Stimulated activated CD4-positive, alpha-beta T cell treated with anti-CD3 and anti-CD28 coated beads, Interleukin-4, amount 100 ng/mL, for 4 hours (primary cell): Measurements from ENCODE around the gene PRKAG2.
"Not testable (repeated sequence)": the region's sequence is repeated elsewhere in the genome, so short reads cannot be mapped to it uniquely, and the experiment has no call there.

Experiments used
- DNase-seq, 2 experiments: peaks; one replicate each; pipeline ENCODE4 v3.0.0-alpha.2; 2020

PRKAG2 gene

DNA sequence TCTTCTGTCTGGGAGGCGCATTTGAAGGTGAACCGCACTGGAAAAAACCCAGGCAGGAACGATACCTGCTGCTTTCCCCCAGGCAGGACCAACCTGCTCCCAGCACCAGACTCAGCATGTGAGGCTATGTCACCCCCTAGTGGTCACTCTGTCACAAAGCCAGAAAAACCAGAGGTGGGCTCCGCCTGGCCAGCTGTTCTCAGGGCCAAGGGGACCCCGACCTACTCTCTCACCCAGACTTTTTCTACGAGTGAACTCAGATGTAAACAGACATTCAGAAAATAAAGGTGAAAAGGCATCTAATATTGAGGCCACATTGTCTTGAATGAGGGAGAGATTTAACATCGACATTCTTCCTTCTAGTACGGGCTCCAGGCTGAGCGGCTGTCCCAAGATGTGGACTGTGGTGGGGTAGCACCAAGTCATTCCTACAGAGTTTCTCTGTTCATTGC, 117.3 kb downstream of the PRKAG2 start:
- peak; percentile 40 to 56 for DNase-seq

DNA sequence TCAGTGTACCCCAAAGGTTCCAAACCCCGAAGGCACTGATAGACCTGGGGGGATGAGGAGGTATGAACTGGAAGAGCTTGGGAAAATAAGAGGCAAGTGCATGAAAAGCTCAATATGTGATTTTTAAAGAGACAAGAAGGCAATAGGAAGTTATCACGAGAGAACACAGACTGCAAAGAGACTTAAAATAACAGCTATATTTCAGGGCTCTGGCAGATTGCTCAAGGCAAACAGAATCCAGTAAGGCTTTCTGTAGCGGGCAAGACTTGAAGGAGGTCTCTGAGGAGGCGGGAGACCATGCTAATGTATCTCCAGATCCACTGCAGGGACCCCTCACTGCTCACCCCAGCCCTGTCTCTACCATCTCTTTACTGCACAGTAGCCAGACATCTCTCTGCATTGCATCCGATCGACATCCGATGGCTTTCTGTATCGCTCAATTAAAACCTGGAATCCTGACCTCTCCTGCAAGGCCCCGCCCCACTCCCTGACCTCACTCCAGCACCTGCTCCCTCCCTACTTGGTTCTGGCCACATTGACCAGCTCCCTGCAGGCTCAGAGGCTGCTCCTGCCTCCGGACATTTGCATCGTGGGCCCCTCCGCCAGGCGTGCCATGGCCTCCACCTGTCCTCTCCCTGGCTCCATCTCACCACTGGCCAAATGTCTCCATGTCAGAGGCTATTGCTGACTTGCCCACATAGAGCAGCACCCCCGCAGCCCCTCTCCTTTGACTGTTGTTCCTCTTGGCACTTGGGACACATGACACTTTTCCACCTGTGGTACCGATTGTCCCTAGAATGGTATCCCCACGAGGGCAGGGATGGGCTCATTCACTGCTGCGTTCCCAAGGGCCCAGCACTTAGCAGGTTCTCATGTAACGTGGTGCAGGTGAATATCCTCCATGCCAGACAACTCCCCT, 118.0 kb downstream of the PRKAG2 start:
- DNase-seq, result no peak

DNA sequence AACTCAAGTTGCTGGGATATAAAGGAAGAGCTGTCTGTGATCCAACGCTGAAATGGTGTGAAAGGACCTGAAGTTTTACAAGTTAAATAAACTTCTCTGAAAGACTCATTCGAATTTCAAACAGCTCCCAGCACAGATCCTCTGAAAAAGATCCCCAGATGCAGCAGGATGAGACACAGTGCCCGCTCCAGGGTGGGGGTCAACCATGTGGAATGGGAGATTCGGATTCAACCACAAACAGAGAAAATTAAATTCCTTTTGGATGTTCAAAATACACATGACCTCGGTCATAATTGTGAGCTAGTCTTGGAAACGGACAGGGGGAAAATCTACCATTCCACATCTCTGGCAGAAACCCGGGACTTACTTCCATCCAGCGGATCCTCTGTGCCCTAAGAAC, 119.6 kb downstream of the PRKAG2 start:
- no peak for DNase-seq

DNA sequence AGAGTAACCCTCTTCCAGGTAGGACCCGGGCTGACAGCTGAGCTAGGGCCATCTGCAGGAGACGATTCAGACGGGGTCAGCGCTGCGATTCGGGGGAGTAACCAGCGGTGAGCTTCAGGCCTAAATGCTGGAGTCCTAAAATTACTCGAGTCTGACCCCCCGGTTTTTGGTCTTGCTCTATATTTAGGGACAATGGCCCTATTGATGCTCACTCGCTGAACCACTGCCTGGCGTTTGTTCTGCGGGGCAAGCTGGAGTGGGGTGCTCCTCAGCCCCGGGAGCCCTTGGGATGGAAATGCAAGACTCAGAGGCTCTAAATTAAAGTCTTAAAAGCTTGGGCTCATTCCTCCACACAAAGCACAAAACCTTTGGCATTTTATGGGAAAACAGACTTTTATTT, 120.0 kb downstream of the PRKAG2 start:
- DNase-seq, result no peak

GRCh38 chr7:151756076-151756731, 120.7 kb downstream of the PRKAG2 start:
- DNase-seq, result peak; percentile 50 to 75

GRCh38 chr7:151755131-151755801, 121.6 kb downstream of the PRKAG2 start:
- DNase-seq, result no peak

DNA sequence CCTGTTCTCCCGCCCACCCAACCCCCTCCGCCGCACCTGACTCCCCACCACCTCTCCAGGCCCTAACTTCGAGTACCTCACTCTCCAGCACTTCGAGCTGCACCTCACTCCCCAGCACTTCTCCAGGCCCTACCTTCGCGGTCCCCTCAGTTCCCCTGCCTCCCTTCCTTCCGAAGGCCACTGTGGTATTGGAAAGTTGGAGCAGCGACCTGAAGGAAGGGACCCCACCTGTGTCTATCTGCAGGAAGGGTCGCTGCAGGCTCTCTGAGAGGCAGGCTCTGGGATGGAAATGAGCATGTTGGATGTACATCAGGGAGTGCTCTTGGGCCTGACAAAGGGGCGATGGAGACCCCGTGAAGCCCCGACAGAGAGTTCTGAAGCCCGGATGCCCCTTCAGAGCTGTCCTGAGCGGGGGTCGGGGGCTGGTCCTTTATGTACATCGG, 122.2 kb downstream of the PRKAG2 start:
- DNase-seq, result no peak

DNA sequence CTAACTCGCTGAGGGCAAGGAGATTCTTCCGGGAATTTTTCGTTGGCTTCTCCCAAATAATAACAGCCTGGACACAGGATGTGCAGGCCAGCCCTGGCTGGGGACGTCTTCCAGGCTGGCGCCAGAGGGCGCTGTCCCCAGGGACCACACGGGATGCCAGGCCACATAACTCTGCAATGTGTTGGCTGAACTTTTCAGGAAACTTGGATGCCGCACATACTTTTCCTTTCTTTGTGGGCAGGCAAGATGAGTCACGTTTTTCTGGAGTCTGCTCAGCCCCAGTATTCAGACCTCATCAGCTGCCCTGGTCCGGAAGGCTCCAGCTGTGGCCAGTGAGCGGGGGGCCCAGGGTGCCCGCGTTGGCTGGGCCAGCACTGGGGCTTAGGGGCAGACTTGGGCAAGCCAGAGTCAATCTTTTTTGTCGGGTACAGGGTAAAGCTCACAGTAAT, 122.7 kb downstream of the PRKAG2 start:
- peak in 1 of 2 experiments; percentile 24 for DNase-seq

- DNase-seq, result no peak
Observed at GRCh38 chr7:151752816-151753595, 123.9 kb downstream of the PRKAG2 start.

GRCh38 chr7:151752037-151752436, 124.9 kb downstream of the PRKAG2 start:
- no peak for DNase-seq

GRCh38 chr7:151748733-151749132, 128.2 kb downstream of the PRKAG2 start:
- no peak for DNase-seq

DNA sequence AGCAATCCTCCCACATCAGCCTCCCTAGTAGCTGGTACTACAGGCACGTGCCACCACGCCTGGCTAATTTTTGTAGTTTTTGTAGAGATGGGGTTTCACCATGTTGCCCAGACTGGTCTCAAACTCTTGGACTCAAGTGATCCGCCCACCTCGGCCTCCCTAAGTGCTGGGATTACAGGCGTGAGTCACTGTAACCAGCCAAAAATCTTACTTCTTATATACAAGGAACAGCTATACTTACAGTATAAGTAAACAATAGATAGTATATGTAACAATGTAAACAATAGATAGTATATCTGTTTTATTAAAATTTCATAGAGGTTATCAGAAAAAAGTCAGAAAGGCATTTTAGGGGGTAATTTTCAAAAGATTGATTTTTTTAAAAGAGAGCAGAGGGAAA, 128.9 kb downstream of the PRKAG2 start:
- not testable (repeated sequence) for DNase-seq

DNA sequence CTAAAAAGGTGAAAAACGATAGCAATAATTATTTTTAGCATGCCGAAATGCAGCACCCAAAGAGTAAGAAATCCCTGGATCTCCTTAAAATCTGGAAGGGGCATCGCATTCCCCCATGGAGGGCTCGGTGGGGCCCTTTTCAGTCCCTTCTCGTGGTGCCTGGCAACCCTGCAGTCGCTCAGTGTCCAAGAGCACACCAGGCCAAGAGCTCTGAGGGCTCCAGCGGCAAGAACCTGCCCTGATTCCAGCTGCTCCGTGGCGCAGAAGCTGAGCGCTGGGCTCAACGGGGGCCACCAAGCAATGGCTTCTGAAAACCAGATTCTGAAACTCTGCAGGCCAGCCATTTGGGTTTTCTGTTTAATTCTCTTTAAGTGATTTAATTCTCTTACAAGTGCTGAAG, 131.2 kb downstream of the PRKAG2 start:
- DNase-seq, result no peak

DNA sequence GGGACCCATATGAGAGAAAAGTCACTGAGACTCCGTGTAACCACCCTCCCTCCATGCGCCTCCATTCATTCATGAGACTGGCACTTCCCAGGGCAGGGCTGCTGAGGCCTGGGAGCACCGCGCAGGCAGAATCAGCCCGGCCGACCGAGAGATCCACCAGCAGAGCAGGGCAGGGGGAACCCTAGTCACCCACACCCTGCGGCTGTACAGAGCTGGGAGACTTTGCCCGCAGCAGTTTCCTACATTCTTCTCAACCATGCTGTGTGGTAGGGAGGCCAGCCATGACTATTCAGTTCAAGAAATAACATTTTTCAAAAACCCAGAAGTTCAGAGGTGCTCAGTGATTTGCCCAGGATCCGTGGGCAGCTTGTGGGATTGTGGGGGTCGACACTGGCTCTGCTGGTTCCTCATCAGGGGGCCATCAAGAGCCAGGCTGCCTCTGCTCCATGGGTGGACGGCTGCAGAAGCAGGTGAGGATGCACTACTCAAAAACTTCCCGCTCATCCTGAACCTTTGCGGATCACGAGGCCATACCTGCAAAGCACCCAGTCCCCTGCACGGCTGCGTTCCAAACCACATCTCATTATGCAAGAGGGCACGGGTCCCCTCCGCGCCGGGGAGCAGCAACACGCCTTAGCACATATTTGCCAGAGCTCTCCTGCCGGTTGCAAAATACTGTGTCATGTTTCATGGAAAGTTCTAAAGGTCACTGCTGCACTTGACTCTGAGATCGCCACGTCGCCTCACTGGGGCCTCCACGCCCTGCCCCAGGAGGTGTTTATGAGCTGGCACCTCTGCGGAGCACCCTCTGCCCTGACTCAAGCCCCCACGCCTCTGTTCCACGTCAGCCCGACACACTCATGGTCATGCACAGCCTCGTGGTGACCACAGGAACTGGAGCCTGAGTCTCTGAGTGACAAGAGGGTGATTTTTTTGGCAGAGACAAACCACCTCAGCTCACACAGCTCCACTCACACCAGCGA, 132.0 kb downstream of the PRKAG2 start:
- no peak for DNase-seq

DNA sequence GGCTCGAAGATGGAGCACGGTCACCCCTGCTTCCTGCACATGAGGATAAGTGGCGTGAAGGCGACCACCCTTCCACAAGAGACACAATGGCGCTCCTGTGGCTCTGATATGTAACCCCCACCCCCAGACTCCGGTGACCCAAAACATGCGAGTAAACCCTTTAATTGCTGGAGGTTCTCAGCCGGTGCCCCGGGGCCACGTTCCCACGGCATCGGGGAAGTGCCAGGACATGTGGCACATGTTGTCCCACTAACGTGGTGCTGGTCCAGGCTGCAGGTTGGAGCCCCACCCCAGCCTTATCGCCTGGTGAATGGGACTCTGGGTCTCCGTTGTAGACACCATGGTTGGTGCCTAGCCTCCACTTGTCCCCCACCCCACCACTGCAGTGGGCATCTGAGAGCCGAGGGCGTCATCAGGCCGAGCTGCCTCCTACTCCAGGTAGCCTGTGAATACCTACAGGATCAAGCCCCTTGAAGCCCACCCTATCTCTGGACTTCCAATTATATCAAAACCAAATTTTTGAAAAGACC, 132.8 kb downstream of the PRKAG2 start:
- DNase-seq, result no peak

- no peak for DNase-seq
Observed at GRCh38 chr7:151743481-151743983, 133.4 kb downstream of the PRKAG2 start.

GRCh38 chr7:151742713-151743480, 134.0 kb downstream of the PRKAG2 start:
- DNase-seq, result no peak

- no peak for DNase-seq
Observed at GRCh38 chr7:151741585-151741984, 135.3 kb downstream of the PRKAG2 start.

DNA sequence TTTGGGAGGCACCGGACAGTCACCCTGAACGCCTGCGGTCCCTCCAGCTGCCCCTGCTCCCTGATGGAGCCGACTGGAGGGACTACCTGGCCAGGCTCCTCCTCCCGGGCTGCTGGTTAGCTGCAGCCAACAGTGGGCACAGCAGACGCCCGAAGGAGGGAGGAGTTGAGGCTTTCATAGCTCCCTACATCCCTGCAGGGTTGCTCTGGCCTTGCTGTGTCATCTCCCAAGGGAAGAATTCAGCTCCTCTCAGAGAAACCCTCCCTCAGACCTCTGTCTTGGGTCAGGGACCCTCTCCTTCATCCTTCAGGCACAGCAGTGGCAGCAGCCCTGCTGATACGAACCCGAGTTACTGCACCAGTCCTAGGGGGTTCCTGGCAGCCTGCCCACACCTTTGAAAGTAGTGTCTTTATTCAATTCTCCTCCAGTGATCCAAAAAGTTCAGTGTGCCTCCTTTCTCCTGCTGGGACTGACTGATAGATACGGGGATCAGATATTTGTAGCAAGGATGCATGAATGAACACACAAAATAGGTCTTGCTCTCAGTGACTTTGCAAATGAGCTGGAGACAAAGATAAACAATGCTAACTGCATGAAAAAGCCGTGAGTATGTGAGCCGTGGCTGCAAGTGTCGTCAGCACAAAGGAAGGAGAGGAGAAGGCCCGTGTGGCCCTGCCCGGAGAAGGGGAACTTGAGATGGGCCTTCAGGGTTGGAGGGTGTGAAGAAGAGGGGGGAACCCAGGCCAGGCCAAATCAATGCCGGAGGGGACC, 136.6 kb downstream of the PRKAG2 start:
- no peak for DNase-seq
